NCI-H82 treated with DMSO at 0.1 percent for 48 hours (cell line): ENCODE data around the gene TCF12.
"Not testable (repeated sequence)": the region's sequence is repeated elsewhere in the genome, so short reads cannot be mapped to it uniquely, and the experiment has no call there.

Experiments used
- DNase-seq: peaks from one replicate; lab custom pipeline; 2025; ENCODE audit not compliant: unreplicated experiment; lab: John Stamatoyannopoulos, UW

TCF12 gene

DNA sequence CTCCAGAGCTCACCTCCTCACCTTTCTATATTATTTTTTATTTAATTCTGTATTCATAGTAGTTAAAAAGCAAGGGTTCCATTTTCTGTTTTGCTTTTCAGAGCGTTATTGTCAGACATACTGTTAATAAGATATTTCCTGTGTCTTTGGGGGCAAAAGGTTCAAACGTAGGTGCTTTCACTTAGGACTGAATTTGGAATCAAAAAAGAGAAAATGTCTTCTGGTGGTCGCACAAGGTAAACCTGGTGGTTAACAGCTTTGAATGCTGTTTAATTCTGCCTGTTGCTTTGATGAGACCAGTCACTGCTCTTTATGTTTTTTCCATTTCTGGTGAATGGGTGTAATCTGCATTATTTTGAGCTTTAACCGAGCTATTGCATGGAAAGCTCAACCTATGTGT is 212.5 kb downstream of the TCF12 start:
- DNase-seq, result no peak

DNA sequence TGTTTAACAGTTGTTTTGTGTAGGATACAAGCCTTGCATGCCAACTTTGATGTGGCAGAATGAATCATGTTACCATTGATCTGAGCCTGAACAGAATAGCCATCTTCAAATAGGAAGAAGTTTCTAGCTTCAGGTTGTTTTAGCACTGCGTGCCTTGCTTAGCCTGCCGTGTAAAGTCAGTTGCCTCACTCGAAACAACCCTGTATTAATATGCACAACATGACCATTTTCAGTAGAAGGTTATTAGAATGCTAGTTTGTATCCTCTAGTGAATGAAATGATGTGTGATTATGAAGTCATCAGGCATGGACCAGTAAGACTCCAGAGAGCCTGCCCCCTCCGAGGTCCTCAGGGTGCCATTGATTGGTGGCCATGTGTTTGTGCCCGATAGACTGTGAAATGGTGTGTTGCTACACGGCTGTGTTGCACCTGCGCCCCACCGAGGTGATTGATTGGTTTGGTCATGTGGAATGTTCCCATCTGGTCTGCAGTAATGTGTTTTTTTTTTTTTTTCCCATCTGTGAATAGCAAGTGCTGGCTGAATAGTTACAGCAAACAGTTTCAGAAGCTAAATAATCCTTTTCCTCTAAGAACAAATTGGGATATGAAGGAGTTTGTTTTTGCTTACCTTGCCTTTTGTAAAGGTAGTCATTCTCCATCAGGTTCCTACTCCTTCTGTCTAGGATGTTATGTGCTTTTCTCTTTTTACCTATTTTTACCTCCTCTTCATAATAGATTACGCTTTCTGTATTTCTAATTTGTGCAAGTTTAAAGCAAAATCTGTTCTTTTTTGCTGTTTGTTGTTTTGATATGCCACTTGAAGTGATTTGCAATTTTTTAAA is 214.9 kb downstream of the TCF12 start:
- peak; percentile 74 for DNase-seq

DNA sequence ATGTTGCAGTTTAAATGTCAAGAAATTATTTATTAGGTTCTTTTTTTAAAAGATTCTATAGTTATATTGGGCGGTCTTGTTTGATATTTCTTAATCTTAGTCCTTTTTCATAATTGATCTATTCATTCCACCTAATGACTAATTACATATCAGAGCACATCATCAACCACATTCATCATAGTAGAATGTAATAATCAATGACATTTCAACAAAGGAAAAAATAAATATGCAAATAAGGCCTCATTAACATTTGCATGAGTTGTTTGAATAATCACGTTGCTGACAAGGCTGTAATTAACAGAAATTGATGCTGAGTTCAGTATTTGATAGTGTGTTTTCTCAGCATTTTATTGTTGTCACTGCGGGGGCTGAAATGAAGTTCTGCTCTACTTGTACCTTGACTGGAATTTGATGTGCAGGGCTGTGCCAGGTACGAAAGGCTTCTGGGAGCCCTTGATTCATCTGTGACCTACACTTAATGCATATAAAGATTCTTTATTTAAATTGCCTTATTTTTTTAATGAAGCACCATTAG is 215.7 kb downstream of the TCF12 start:
- DNase-seq, result no peak

DNA sequence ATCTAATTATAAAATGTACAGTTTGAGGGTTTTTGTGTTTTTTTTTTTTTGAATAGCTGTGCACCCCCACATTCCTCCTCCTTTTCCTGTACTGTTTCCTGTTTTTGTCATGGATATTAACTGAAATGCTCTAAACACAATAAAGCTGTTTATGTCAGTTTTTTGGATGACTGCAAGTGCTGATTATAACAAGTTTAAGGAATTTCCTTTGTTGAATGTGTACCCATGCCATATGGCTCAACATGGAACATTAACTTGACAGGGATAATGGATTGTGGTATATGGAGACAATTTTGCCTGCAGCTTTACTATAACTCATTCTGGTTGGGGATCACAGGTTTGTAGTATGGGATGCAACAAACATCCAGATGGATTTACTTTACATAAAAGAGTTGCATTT is 216.4 kb downstream of the TCF12 start:
- DNase-seq, result no peak

DNA sequence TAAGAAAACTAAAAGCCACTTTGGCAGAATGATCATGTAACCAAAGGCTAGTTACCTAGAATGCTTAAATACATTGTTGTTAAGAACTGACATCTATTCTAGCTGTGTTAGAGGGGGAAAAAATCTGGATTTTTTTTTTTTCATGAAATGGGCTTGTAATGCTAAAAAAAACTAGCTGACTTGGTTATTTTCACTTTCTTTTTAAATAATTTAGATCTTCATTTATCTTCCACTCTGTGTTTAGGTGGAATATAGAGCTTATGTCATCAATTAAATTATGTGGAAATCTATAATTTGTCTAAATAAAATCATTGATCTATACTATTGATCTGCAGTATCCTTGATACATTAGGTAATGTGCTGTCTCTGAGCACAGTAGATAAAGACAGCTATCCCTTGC is 217.4 kb downstream of the TCF12 start:
- DNase-seq, result no peak

DNA sequence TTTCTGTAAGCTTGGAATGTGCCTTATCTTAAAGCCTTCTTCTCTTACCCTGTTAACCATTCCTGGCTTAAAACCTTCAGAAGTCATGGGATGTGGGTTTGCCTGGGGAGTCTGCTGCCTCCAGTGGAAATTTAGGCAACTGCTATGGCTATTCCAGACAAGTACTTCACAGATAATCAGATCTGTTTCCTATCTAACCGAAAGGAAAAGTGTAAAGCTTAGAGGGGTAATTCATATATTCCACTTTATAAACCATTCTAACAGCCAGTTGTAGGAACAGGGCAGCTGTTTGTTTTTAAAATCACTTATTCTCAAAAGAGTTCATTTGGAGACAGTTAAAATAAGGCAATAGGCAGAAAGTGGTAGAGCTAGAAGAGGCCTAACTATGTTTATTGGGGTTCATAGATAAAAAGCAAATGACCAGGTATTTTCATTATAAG is 219.9 kb downstream of the TCF12 start:
- DNase-seq, result peak; percentile 61

DNA sequence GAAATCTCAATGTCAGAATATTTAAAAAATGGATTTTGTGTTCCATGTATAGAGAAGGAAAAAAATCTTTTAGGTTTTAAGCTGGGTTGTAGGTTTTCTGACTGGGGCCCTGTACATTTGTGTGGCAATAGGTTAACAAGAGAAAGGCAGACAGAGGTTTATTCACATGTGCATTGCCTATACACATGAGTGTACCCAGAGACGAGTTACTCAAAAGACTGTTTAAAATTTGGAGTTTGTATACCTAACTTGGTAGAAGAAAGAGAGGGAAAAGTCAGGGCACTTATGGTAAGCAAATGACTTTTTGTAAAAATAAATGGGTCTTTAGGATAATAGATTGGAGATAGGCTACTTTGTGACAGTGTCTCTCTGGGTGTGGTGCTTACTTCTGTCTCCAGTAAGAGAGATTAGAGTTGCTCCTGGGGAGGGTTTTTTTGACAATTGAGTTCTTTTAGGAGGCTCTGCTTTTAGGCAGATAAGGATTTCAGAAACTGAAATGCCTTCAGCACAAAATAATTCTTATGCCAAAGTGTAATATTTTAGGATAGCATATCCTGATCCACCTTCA is 225.2 kb downstream of the TCF12 start:
- no peak for DNase-seq

DNA sequence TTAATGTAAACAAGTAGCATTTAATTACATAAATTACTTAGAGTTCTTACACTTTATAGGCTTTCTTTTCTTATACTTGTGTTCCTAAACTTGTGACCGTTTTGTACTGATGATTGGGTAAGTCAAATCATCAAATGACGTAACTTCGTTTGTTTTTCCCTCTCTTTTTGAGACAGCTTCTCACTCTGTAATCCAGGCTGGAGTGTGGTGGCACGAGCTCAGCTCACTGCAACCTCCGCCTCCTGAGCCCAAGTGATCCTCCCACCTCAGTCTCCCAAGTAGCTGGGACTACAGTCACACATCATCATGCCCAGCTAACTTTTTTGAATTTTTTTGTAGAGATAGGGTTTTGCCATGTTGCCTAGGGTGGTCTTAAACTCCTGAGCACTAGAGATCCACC is 226.0 kb downstream of the TCF12 start:
- DNase-seq, result no peak

DNA sequence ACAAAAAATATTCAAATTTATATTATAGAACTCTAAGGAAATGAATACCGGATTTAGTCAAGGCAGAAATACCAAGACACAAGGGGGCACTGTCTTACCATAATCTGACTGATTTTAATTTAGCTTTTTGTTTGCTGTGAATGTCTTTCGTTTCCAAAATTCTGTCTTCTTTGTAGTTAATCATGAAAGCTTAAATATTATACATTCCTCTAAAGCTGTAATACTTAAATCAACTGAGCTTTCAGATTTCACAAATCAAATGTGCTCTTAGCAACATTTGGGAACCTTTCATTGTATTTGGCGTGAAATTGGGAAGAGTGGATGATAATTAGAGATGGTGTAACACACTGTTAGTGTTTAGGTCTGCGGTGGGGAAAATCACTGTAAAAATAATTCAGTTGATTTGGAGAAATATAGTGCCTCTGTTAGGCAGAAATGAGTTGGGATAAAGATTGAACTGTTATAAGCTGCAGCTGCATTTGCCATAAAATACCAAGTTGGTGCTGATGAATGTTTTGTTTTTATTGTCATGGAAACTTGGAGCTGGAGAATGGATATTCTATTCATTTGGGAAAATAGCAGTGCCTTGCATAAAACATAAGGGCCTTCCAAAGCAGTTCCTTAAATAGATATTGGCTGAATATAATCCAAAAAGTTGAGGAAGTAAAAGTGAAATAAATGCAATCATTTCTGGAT is 228.2 kb downstream of the TCF12 start:
- no peak for DNase-seq

DNA sequence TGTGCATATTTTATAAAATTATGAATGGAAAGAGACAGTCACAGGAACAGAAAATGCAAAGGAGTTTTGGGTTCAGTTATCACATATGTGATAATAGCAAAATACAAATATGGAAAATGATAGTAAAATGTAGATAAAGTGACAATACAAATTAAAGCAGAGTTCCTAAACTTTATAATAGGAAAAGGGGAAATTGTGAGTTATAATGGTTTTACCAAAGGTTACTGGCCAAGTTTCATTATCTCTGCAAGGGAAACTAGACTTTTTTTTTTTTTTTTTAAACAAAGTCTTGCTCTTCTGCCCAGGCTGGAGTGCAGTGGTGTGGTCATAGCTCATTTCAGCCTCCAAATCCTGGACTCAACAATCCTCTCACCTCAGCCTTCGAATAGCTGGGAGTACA is 229.2 kb downstream of the TCF12 start:
- DNase-seq, result no peak

DNA sequence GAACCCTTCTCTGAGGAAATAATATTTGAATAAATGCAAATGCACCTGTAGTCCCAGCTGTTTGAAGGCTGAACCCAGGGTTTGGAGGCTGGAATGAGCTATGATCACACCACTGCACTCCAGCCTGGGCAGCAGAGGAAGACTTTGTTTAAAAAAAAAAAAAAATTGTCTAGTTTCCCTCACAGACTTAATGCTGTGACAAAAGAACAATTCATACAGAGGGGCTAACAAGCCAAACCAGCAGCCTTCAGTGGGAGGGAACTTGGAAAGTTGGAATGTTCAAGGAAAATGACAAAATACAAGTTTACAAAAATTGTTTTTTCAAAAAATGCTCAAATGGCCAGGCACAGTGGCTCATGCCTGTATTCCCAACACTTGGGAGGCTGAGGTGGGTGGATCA is 229.8 kb downstream of the TCF12 start:
- DNase-seq, result no peak

DNA sequence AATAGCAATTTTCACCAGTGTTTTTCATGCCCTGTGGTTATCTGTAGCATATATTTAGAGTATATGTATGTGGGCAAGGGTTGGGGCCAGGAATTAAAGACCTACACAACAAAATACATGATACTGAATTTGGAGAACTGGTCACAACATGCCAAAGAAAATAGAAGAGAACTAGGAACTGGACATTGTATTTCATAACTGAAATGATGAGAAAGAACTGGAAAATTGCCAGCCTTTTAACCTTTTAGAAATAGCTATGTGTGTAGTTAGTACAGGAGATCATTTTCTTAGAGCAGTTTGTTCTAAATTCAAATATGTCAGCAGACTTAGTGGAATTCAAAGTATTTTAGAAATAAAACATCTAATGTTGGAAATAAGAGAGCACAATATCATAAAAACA is 230.8 kb downstream of the TCF12 start:
- DNase-seq, result no peak

DNA sequence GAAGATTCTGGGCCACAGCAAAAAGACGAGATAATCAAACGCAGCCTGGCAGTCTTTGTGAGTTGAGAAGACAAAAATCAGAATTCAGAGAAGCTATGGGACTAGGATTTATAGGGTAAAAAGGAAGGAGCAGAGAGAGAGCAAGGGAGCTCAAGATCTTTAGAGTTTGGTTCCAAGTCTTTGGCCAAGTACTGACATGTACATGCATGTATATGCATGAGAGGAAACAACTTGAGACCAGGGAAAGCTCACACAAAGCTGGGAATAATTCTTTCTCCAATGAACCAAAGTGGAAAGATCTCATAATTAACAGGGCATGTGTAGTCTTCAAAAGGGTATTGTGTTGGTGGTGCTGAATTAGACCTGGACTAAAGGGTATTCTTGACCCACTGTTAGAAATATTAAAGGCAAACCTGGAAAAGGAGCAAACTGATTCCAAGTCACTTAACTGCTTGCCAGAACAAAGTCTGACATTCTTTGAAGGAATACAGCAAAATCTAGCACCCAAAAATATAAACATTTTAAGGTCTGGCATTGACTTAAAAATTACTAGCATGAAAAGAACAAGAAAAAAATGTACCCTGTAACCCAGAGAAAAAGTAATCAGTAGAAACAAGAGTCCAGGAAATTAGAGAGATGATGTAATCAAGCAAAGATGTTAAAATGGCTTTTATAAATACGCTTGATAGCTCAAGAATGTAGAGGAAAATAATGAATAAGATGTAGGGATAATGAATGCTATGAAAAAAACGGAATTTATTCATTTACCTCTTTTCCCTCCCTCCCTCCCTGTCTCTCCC is 231.8 kb downstream of the TCF12 start:
- no peak for DNase-seq

DNA sequence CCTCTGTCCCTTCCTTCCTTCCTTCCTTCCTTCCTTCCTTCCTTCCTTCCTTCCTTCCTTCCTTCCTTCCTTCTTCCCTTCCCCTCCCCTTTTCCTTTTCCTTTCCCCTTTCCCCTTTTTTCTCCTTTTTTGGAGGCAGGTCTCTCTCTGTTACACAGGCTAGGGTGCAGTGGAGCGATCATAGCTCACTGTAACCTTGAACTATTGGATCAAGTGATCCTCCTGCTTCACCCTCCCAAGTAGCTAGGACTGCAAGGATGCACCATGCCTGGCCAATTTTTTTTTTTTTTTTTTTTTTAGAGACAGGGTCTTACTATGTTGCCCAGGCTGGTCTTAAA is 232.4 kb downstream of the TCF12 start:
- DNase-seq, result not testable (repeated sequence)

DNA sequence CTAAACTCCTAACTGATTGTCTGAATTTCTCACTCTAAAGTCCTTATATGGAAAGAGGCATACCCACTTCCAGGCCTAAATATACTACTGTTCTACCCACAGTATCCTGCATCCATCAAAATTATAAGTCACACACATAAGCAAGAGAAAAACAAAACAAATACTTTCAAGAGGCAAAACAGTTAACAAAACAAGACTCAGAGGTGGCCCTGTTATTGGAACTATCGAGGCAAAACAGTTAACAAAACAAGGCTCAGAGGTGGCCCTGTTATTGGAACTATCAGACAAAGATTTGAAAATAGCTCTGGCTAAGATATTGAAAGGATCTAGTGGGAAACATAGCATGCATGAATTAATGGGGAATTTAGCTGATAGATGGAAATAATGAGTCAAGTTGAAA is 233.7 kb downstream of the TCF12 start:
- DNase-seq, result no peak

DNA sequence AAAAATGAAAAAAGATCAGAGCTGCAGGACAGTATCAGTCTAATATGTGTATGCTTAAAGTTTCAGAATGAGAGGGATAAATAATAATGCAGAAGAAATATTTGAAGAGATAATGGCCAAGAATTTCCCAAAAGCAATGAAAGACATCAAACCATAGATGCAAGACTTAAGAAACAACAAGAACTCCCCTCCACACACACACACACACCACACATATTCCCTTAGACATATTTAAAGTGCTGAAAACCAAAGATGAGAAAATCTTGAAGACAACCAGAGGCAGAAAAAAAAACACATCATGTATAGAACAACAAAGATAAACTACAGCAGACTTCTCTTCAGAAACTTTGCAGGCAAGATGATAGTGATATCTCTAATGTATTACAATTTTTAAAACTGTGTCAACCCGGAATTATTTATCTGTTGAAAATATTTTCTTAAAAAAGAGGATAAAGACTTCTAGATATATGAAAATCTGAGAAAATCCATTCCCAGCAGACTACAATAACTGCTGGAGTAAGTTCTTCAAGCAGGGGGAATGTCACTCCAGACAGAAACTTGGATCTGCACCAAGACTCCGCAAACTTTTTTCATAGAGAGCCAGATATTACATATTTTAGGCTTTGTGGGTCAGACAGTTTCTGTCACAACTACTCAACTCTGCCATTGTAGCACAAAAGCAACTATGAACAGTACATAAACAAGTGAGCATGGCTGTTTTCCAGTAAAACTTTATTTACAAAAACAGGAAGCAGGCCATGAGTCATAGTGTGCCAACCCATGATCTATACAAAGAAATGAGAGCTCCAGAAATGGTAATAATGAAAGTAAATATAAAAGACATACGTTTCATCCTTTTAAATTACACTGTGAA is 234.5 kb downstream of the TCF12 start:
- no peak for DNase-seq

DNA sequence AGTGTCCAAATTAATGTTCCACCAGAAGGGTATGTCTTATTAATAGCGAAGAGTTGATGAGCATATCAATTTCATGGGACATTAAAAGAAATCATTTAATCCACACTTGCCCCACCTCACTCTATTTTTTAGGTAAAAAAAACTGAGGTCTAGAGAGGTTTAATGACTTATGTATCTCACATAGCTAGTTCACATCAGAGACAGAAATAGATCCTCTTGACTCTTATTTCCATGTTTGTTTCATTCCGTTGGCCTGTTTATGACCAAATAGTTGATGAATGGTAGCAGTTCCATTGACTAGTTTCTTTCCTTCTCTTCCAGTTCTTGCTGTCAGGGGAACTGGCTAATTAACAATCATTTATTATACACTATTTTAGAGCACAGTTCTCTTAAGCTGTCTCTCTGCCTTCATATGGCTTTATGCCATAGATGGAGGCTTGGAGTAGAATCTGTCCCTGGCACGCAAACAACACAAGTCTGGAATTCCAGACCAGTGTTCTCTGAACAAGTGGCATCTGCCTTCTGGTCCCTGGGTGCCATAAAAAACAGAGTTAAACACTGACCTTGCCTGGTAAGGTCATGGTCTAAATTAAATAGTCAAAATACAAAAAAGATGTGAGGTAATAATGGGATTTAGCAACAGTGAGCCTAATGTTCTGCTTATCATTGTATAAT is 237.9 kb downstream of the TCF12 start:
- DNase-seq, result no peak

DNA sequence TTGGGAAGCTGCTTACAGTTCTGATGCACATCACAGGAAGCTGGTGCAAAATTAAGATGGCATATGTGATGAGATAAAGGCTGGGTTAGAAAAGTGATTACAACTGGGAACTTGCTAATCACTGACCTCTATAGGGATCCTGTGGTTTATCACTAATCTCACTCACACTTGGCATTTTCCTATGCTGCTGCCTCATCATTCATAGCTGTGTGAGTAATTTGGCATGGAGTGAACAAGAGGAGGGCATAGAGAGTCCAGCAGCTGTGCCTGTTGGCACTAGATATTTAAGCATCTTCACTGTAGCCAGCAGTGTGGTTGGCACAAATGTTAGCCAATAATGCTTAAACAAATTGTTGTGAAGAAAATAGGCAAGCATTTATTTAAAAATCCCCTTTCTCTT is 240.1 kb downstream of the TCF12 start:
- DNase-seq, result no peak

DNA sequence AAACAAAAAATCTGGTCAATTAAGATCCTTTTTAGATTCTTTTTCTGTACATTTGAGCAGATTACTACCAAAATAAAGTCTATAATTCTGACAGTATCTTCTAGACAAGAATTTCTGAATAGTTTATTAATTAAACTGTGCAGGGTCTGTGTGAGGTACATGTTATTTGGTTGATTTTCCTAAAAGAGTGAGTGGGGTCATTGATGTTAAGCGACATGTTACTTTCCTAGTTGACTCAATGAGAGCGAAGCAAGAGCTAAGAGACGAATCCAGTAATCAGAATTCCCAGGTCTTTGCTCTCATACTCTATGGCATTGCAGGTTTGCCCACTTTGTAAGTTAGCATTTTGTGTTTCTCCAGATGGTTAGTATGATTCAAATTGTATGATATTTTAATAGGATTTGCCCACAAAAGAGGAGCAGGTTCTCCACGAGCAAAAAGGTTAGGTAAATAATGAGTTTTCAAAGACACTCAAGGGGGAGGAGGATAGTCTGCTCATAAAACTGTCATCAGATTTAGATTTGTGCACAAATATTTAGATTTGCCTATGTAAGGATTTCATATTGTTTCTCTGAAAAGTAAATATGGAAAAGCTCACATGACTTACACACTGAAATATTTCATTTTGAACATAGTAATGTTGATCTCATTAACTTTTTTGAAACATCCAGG is 240.7 kb downstream of the TCF12 start:
- DNase-seq, result no peak
